DOHH2 (cell line): ENCODE results near the gene HOXC6.

ENCODE experiments used
- CTCF ChIP-seq: fragments of 200-600 bp; sonication (generic); IDR thresholded peaks from one replicate; pipeline ENCODE4 v1.5.1; 2014; ENCODE audit warnings: antibody characterized with exemption, mild to moderate bottlenecking, low read depth, low read length; ENCODE audit not compliant: poor library complexity, severe bottlenecking
- EZH2phosphoT487 ChIP-seq: fragments of 200-600 bp; sonication (generic); IDR thresholded peaks from 2 replicates; pipeline ENCODE4 v1.6.1; 2017; ENCODE audit warnings: borderline replicate concordance, mild to moderate bottlenecking, antibody characterized with exemption, low read length, moderate library complexity, mixed read lengths

GRCh38 chr12:54045401-54045800 lies 17.2 kb downstream of the HOXC6 start:
- no peak for TF ChIP-seq CTCF
- no peak for TF ChIP-seq EZH2phosphoT487
